ENCODE measurements around the gene FOS. TPM values are rescaled to one million over a fixed set of nuclear protein-coding genes. Genes with fewer than 3 reads are reported as not detected.

FOS gene
- polyA plus RNA-seq, result 2.2 and 6.0 TPM in 2 replicates

GRCh38 chr14:75278422-75279152, at the start of gene FOS:
Gene FOS, plus strand, starts transcription at chr14:75278828. Its CDS starts 155 bp downstream, at chr14:75278983.

Other genes starting within 250 kb of the FOS start
- 23.4 and 30.8 TPM in 2 replicates for gene MLH3, start 227.4 kb upstream of the FOS start, polyA plus RNA-seq
- gene ACYP1, start 214.8 kb upstream of the FOS start, polyA plus RNA-seq, result 247 and 252 TPM in 2 replicates
- gene ZC2HC1C, start 209.2 kb upstream of the FOS start, polyA plus RNA-seq, result 2.0 and 4.0 TPM in 2 replicates
- gene NEK9, start 151.8 kb upstream of the FOS start, polyA plus RNA-seq, result 4.8 and 6.6 TPM in 2 replicates
- gene TMED10, start 102.2 kb upstream of the FOS start, polyA plus RNA-seq, result 182 and 221 TPM in 2 replicates
- 0.82 and 1.3 TPM in 2 replicates for gene JDP2, start 149.2 kb downstream of the FOS start, polyA plus RNA-seq
- not detected in 2 replicates for gene BATF, start 243.6 kb downstream of the FOS start, polyA plus RNA-seq

Data from Purkinje cell (primary cell).